Caco-2 (cell line): Measurements from ENCODE around the gene RNF223. TPM values are rescaled to one million over a fixed set of nuclear protein-coding genes. Genes with fewer than 3 reads are reported as not detected.

Experiments
- BruUV-seq: library from RNA; stranded (reverse); fragments of 400-500 nt; replicated peaks from 2 replicates; lab custom pipeline; 2021; lab: Mats Ljungman, UMichigan
- CTCF ChIA-PET: fragments of 300-600 bp; sonication (Branson Sonifier 250); formaldehyde crosslinking; loops from one replicate; lab custom pipeline; 2022; ENCODE audit warnings: antibody characterized with exemption; lab: Charles Lee
- POLR2A ChIA-PET: fragments of 300-600 bp; sonication (Branson Sonifier 250); formaldehyde crosslinking; loops from one replicate; lab custom pipeline; 2022; ENCODE audit warnings: antibody characterized with exemption; lab: Charles Lee
- DNase-seq, 2 experiments: peaks; one replicate each; pipeline versions ENCODE4 v3.0.0 to v3.0.0-alpha.2; 2020 to 2022
- H3K27me3 ChIP-seq: replicated peaks from 2 replicates; pipeline ENCODE4 v1.6.0; 2011; ENCODE audit warnings: low read length; ENCODE audit not compliant: control insufficient read depth, insufficient read depth
- H3K36me3 ChIP-seq: 2 replicates; pipeline ENCODE4 v1.5.1; 2011; ENCODE audit warnings: low read length; ENCODE audit not compliant: control insufficient read depth, insufficient read depth
- H3K4me1 ChIP-seq: fragments of 250-450 bp; sonication (Bioruptor Pico); 2 replicates; pipeline ENCODE4 v1.5.1; 2020; ENCODE audit warnings: mild to moderate bottlenecking
- H3K4me3 ChIP-seq: 2 replicates; pipeline ENCODE4 v1.5.1; 2011; ENCODE audit warnings: low read depth, mild to moderate bottlenecking, control low read depth, low read length
- H3K9me3 ChIP-seq: fragments of 250-450 bp; sonication (Bioruptor Pico); 2 replicates; pipeline ENCODE4 v1.5.1; 2020; ENCODE audit warnings: mild to moderate bottlenecking, moderate library complexity
- H3K27ac Mint-ChIP-seq: one replicate; pipeline ENCODE4 v1.8.0; 2022; ENCODE audit warnings: mixed read lengths; ENCODE audit not compliant: unreplicated experiment
- H3K27me3 Mint-ChIP-seq: one replicate; pipeline ENCODE4 v1.8.0; 2022; ENCODE audit warnings: mixed read lengths; ENCODE audit not compliant: insufficient read depth, unreplicated experiment
- H3K36me3 Mint-ChIP-seq: one replicate; pipeline ENCODE4 v1.8.0; 2022; ENCODE audit warnings: mild to moderate bottlenecking, mixed read lengths; ENCODE audit not compliant: insufficient read depth, unreplicated experiment
- H3K4me1 Mint-ChIP-seq: one replicate; pipeline ENCODE4 v1.8.0; 2022; ENCODE audit warnings: low read depth, mixed read lengths; ENCODE audit not compliant: unreplicated experiment
- H3K4me3 Mint-ChIP-seq: one replicate; pipeline ENCODE4 v1.8.0; 2022; ENCODE audit warnings: mild to moderate bottlenecking, moderate library complexity, mixed read lengths; ENCODE audit not compliant: unreplicated experiment
- H3K9me3 Mint-ChIP-seq: one replicate; pipeline ENCODE4 v1.8.0; 2022; ENCODE audit warnings: mixed read lengths; ENCODE audit not compliant: unreplicated experiment
- intact Hi-C: fragments of 100-400 bp; cut with micrococcal nuclease; formaldehyde crosslinking; loops from one replicate; pipeline ENCODE4 v1.10.0; 2022; ENCODE audit not compliant: unreplicated experiment
- total RNA-seq: library from RNA; stranded (reverse); gene quantifications from 2 replicates; pipeline ENCODE4 v1.2.3, GENCODE V29; 2022
- TF ChIP-seq, protein P1 (sequence below), 2 experiments: fragments of 200-600 bp in 1 of 2; IDR thresholded peaks; 1 replicate in 1 of 2; 2 replicates in 1 of 2; pipeline versions ENCODE4 v1.5.1 to v1.8.0; 2011 to 2022; ENCODE audit warnings: antibody characterized with exemption in 1 of 2, control low read depth in 1 of 2, inconsistent platforms in 1 of 2, low read depth in 1 of 2, low read length in 1 of 2, mild to moderate bottlenecking in 1 of 2, moderate library complexity in 1 of 2; ENCODE audit not compliant: insufficient read depth in 1 of 2, severe bottlenecking in 1 of 2, unreplicated experiment in 1 of 2

The RNF223 gene
- total RNA-seq, 1 experiment from 2014 or later: 0.57 TPM

DNA sequence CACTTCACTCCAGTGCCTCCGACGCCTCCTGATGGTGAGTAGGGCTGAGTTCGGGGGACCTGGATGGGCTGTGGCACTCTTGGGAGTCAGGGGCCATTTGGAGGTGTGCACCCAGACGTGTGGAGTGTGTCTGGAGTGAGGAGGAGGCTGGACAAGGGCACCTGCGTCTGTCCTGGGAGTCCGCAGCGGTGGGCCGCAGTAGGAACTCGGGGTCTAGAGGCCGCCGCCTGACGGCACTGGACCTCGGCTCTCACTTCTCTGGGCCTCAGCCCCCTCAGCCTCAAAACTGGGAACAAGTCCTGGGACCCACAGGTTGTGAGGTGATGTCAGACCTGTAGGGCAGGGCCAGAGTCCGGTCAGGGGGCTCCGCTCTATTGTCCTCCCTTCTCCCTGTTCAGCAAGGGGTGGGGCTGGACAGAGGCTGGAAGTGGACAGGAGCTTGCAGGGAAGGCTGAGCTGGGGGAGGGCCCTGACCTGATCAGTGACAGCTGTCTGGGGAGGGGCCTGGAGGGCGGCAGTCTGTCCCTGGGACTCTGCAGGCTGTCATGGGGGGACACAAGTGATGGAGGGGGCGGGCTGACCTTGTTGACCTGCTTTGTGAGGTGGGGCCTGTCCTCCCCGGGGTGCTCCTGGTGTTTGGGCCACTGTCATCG lies 38.7 kb downstream of the RNF223 start:
- no peak for DNase-seq
- no peak overlapping the region for H3K4me3 ChIP-seq
- Mint-ChIP-seq H3K4me1 (peaks cover 5% of the 10 kb centered on the region), H3K27me3 (no peaks in the 10 kb centered on the region), H3K27ac (no peak overlapping the region), H3K36me3 (peaks cover 35% of the 10 kb centered on the region), H3K9me3 (no peaks in the 10 kb centered on the region), H3K4me3 (no peak overlapping the region)
- no peaks in the 10 kb centered on the region for H3K27me3 ChIP-seq
- intact Hi-C loops: no loop called here
- H3K4me1 ChIP-seq: peaks cover 18% of the 10 kb centered on the region
- BruUV-seq: no TSS peak
- CTCF ChIA-PET: no interaction called here
- H3K36me3 ChIP-seq: no peaks in the 10 kb centered on the region; the same call in none of the 2 replicates
- no peaks in the 10 kb centered on the region for H3K9me3 ChIP-seq
- POLR2A ChIA-PET: interaction anchor here (0.6 kb wide), 1 partner anchor 29 kb away, joined by 3 read pairs; no protein-coding TSS in a partner anchor
- TF ChIP-seq, protein P1, sequence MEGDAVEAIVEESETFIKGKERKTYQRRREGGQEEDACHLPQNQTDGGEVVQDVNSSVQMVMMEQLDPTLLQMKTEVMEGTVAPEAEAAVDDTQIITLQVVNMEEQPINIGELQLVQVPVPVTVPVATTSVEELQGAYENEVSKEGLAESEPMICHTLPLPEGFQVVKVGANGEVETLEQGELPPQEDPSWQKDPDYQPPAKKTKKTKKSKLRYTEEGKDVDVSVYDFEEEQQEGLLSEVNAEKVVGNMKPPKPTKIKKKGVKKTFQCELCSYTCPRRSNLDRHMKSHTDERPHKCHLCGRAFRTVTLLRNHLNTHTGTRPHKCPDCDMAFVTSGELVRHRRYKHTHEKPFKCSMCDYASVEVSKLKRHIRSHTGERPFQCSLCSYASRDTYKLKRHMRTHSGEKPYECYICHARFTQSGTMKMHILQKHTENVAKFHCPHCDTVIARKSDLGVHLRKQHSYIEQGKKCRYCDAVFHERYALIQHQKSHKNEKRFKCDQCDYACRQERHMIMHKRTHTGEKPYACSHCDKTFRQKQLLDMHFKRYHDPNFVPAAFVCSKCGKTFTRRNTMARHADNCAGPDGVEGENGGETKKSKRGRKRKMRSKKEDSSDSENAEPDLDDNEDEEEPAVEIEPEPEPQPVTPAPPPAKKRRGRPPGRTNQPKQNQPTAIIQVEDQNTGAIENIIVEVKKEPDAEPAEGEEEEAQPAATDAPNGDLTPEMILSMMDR (IDR thresholded peaks at IDR 0.05; ENCODE audit: insufficient read depth in 1 of 2, low read depth in 1 of 2, low read length in 1 of 2, severe bottlenecking in 1 of 2, unreplicated experiment in 1 of 2): no peak

DNA sequence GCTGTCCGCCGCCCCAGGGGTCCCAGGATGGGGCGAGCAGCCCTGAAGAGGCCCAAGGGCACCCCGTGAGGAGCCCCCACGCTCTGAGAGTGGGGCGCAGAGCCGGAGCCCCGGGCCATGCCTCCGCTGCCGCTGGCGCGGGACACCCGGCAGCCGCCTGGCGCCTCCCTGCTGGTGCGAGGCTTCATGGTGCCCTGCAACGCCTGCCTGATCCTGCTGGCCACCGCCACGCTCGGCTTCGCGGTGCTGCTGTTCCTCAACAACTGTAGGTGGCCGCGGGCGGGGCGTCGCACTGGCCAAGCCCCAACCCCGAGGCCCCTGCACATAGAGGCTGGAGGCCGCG lies 39.7 kb downstream of the RNF223 start:
- Histone ChIP-seq H3K4me1 (peaks cover 18% of the 10 kb centered on the region), H3K36me3 (no peaks in the 10 kb centered on the region; the same call in none of the 2 replicates), H3K9me3 (no peaks in the 10 kb centered on the region), H3K4me3 (no peak overlapping the region), H3K27me3 (no peaks in the 10 kb centered on the region)
- ChIA-PET CTCF (no interaction called here), POLR2A (no interaction called here)
- Mint-ChIP-seq H3K4me1 (peaks cover 5% of the 10 kb centered on the region), H3K36me3 (peaks cover 28% of the 10 kb centered on the region), H3K27ac (no peak overlapping the region), H3K9me3 (no peaks in the 10 kb centered on the region), H3K27me3 (no peaks in the 10 kb centered on the region), H3K4me3 (no peak overlapping the region)
- TF ChIP-seq, protein P1 (IDR thresholded peaks at IDR 0.05; ENCODE audit: insufficient read depth in 1 of 2, low read depth in 1 of 2, low read length in 1 of 2, severe bottlenecking in 1 of 2, unreplicated experiment in 1 of 2): no peak
- no TSS peak for BruUV-seq
- intact Hi-C loops: no loop called here
- no peak for DNase-seq

DNA sequence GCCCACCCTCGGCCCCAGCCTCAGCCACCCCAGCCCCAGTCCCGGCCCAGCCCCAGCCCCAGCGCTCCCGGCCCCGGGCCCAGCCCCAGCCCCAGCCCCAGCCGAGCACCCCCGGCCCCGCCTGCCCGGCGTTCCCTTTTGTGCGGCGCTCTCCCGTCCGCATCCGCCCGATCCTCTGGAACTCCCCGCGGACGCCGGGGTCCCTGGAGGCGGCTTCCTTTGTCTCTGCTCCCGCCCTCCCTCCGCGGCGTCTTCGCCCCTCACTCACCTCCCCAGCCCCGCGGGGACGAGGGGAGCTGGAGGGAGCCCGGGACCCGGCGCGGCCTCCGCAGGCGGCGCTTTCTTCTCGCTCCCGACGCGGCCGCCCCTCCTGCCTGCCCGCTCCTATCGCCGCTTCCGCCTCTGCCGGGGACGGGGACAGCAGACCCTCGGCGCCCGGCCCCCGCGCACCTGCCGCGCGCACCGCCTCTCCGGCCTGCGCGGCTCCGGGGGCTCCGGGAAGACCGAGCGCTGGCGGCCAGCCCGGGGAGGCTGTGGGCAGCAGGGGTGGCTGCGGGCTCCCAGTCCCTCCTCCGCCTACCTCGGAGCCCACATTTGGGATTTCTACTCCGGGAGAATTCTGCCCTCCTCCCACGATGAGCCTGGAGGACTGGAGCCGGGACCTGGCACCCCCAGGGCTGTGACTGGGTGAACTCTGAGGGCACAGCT lies 40.2 kb downstream of the RNF223 start:
- TF ChIP-seq, protein P1 (IDR thresholded peaks at IDR 0.05; ENCODE audit: insufficient read depth in 1 of 2, low read depth in 1 of 2, low read length in 1 of 2, severe bottlenecking in 1 of 2, unreplicated experiment in 1 of 2): no peak
- ChIA-PET CTCF (no interaction called here), POLR2A (no interaction called here)
- Mint-ChIP-seq H3K4me3 (no peak overlapping the region), H3K27me3 (no peaks in the 10 kb centered on the region), H3K36me3 (peaks cover 28% of the 10 kb centered on the region), H3K4me1 (peaks cover 5% of the 10 kb centered on the region), H3K9me3 (no peaks in the 10 kb centered on the region), H3K27ac (no peak overlapping the region)
- no peaks in the 10 kb centered on the region for H3K9me3 ChIP-seq
- intact Hi-C loops: no loop called here
- no peak overlapping the region for H3K4me3 ChIP-seq
- H3K36me3 ChIP-seq: no peaks in the 10 kb centered on the region; the same call in none of the 2 replicates
- H3K27me3 ChIP-seq: no peaks in the 10 kb centered on the region
- BruUV-seq: no TSS peak
- H3K4me1 ChIP-seq: peaks cover 18% of the 10 kb centered on the region
- no peak for DNase-seq
